ENCODE data around the gene RSRC1. TPM values are rescaled to one million over a fixed set of nuclear protein-coding genes. Genes with fewer than 3 reads are reported as not detected.

Gene RSRC1
- total and polyA plus RNA-seq, 2 of the 8 experiments (the other 6 are each of a cell fraction or from before 2014, with no cell fraction given), result 2.0 to 27.9 TPM

DNA sequence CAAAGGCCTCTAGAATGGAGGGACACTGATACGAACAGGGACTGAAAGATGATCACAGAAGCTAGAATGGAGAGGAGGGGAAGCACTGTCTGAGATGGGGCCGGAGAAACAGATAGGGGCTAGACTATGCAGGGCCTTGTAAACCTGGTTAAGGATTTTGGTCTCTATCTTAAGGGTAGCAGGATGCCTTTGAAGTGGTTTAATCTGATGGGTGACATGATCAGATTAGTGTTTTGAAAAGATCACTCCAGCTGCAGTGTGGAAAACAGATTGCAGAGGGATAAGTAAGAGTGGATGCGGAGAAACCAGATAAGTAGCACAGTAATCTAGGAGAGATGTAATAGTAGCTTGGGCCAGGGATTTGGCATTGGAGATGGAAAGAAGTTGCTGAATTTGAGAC, 108.1 kb downstream of the RSRC1 start:
- DNase-seq (ENCODE audit: low read depth in 1 of 2, low spot score in 2 of 2) (no peak), FAIRE-seq (no peak)
- H4K8ac ChIP-seq (ENCODE audit: extremely low read depth, insufficient read depth, low read length), result no peak overlapping the region
- H3K27ac ChIP-seq (ENCODE audit: low read depth, low read length), result no peak overlapping the region
- H2BK15ac ChIP-seq (ENCODE audit: low read length), result no peak overlapping the region
- H2BK5ac ChIP-seq (ENCODE audit: low read depth, low read length), result no peak overlapping the region
- no peak overlapping the region for H2AK5ac ChIP-seq (ENCODE audit: low read depth, low read length)
- no peaks in the 10 kb centered on the region for H3K27me3 ChIP-seq (replicated peaks in 1 of 4; ENCODE audit: control insufficient read depth in 3 of 4, extremely low read depth in 1 of 4, insufficient read depth in 3 of 4, low read length in 3 of 4)
- no peak overlapping the region for H4K91ac ChIP-seq (replicated peaks; ENCODE audit: insufficient read length, low read length)
- no peaks in the 10 kb centered on the region for H3K4me1 ChIP-seq (replicated peaks in 1 of 4; ENCODE audit: control insufficient read depth in 3 of 4, insufficient read depth in 4 of 4, low read length in 3 of 4)
- no peak overlapping the region for H3K4me3 ChIP-seq (ENCODE audit: extremely low read depth in 1 of 4, insufficient read depth in 2 of 4, low read depth in 3 of 4, low read length in 4 of 4)
- POLR2A ChIA-PET (ENCODE audit: partially characterized antibody), result no interaction called here
- H3K36me3 ChIP-seq (ENCODE audit: control insufficient read depth in 2 of 4, insufficient read depth in 4 of 4, low read length in 3 of 4), result no peaks in the 10 kb centered on the region
- no peak overlapping the region for H3K18ac ChIP-seq (ENCODE audit: extremely low read depth, low read length)
- no peak overlapping the region for H2BK12ac ChIP-seq (ENCODE audit: low read depth, low read length)
- no peaks in the 10 kb centered on the region for H4K20me1 ChIP-seq (replicated peaks in 1 of 2; ENCODE audit: control insufficient read depth in 1 of 2, insufficient read depth in 2 of 2, low read length in 2 of 2)
- H3K9me3 ChIP-seq (ENCODE audit: insufficient read depth in 2 of 2, low read depth in 1 of 2, low read length in 1 of 2), result no peaks in the 10 kb centered on the region
- no peak overlapping the region for H4K5ac ChIP-seq (ENCODE audit: insufficient read length, low read depth, low read length)
- H3K4me2 ChIP-seq (ENCODE audit: insufficient read depth in 1 of 2, low read depth in 2 of 2, low read length in 2 of 2), result no peak overlapping the region
- H3K23me2 ChIP-seq (ENCODE audit: low read depth, low read length), result no peaks in the 10 kb centered on the region
- no peaks in the 10 kb centered on the region for H3K79me1 ChIP-seq (ENCODE audit: low read depth, low read length)
- no peak overlapping the region for H3K56ac ChIP-seq (replicated peaks; ENCODE audit: insufficient read length, low read depth, low read length)
- H3K23ac ChIP-seq (ENCODE audit: insufficient read length), result peak overlapping the region; percentile 15
- no peak overlapping the region for H2AFZ ChIP-seq (ENCODE audit: low read length)
- WGBS, 2 experiments (ENCODE audit: extremely low coverage in 1 of 2, insufficient coverage in 1 of 2, insufficient read length in 1 of 2, insufficient replicate concordance in 2 of 2, low coverage in 1 of 2, low lambda C conversion rate in 2 of 2, missing lambda C conversion rate in 1 of 2), result 91% methylated on average over 3 of the region's 3 CpGs; no CpG with 5 or more reads in 1 of the 2 experiments
- no peak overlapping the region for H2BK120ac ChIP-seq (replicated peaks; ENCODE audit: low read depth, low read length)
- CTCF ChIA-PET (ENCODE audit: partially characterized antibody), result interaction anchor here (0.6 kb wide), 1 partner anchor 323 kb away, joined by 4 read pairs; no protein-coding TSS in a partner anchor
- no peak overlapping the region for H3K9ac ChIP-seq (replicated peaks in 1 of 4; ENCODE audit: extremely low read depth in 1 of 4, low read depth in 3 of 4, low read length in 3 of 4)
- H3K14ac ChIP-seq (ENCODE audit: insufficient read length), result no peak overlapping the region
- H3K4ac ChIP-seq (replicated peaks; ENCODE audit: insufficient read length, low read depth, low read length), result no peak overlapping the region
- no peaks in the 10 kb centered on the region for H3K79me2 ChIP-seq (ENCODE audit: control insufficient read depth in 1 of 2, insufficient read depth in 2 of 2, low read length in 2 of 2)
- no peak overlapping the region for H2BK20ac ChIP-seq (ENCODE audit: low read length)
- no peak for TF ChIP-seq RAD21 (IDR thresholded peaks at IDR 0.05 in 1 of 2, conservative IDR thresholded peaks at IDR 0.05 in 1 of 2; ENCODE audit: low read depth in 2 of 2, low read length in 2 of 2)
- no peak for TF ChIP-seq POLR2A (IDR thresholded peaks at IDR 0.05; ENCODE audit: control extremely low read depth in 1 of 2, low read depth in 2 of 2, low read length in 2 of 2)
- no peak for TF ChIP-seq SRF (IDR thresholded peaks at IDR 0.05; ENCODE audit: low read depth, low read length)
- no peak for TF ChIP-seq KDM1A (IDR thresholded peaks at IDR 0.05; ENCODE audit: borderline replicate concordance, low read length)
- no peak for TF ChIP-seq BRCA1 (IDR thresholded peaks at IDR 0.05; ENCODE audit: low read depth, low read length)
- TF ChIP-seq BACH1 (IDR thresholded peaks at IDR 0.05; ENCODE audit: low read length), result no peak
- TF ChIP-seq ASH2L (IDR thresholded peaks at IDR 0.05; ENCODE audit: low read length), result no peak
- TF ChIP-seq CTBP2 (IDR thresholded peaks at IDR 0.05; ENCODE audit: borderline replicate concordance, insufficient read depth, insufficient read length, low read length), result no peak
- no peak for TF ChIP-seq KDM5A (IDR thresholded peaks at IDR 0.05; ENCODE audit: low read length)
- no peak for TF ChIP-seq CBX5 (IDR thresholded peaks at IDR 0.05; ENCODE audit: low read depth, low read length)
- TF ChIP-seq CHD1 (IDR thresholded peaks at IDR 0.05; ENCODE audit: low read depth, low read length), result no peak
- TF ChIP-seq ZNF274 (IDR thresholded peaks at IDR 0.05; ENCODE audit: borderline replicate concordance, extremely low read depth, low read length), result no peak
- TF ChIP-seq EZH2 (IDR thresholded peaks at IDR 0.05; ENCODE audit: low read depth, low read length, severe bottlenecking), result no peak
- TF ChIP-seq RXRA (IDR thresholded peaks at IDR 0.05; ENCODE audit: insufficient read depth, low read depth, low read length), result no peak
- TF ChIP-seq FOSL1 (IDR thresholded peaks at IDR 0.05; ENCODE audit: insufficient read depth, low read depth, low read length), result no peak
- no peak for TF ChIP-seq SUZ12 (IDR thresholded peaks at IDR 0.05; ENCODE audit: low read length)

All from H1 (cell line).